ENCODE results near the gene GNB3. TPM values are rescaled to one million over a fixed set of nuclear protein-coding genes. Genes with fewer than 3 reads are reported as not detected.

GNB3 gene
- total and polyA plus RNA-seq, 2 of the 4 experiments (the other 2 are of a cell fraction), result 0.72 to 20.5 TPM

- ChIA-PET POLR2A (ENCODE audit: unreplicated experiment) (no interaction called here), CTCF (no interaction called here)
- H2BK20ac ChIP-seq (ENCODE audit: low read depth, low read length), result no peak overlapping the region
- no peak overlapping the region for H2BK15ac ChIP-seq (ENCODE audit: low read depth, low read length)
- no peak overlapping the region for H2BK120ac ChIP-seq (ENCODE audit: low read depth, low read length)
- no peak overlapping the region for H3K9ac ChIP-seq (ENCODE audit: low read depth, low read length)
- H3K9me3 ChIP-seq (ENCODE audit: control insufficient read depth, insufficient read depth, low read length), result no peaks in the 10 kb centered on the region
- peaks cover 52% of the 10 kb centered on the region for H3K36me3 ChIP-seq (ENCODE audit: control insufficient read depth, insufficient read depth, low read length)
- no peak overlapping the region for H2AFZ ChIP-seq (replicated peaks; ENCODE audit: low read length, poor library complexity)
- no peaks in the 10 kb centered on the region for H3K4me1 ChIP-seq (ENCODE audit: control insufficient read depth, insufficient read depth, low read length)
- no peak overlapping the region for H3K4me2 ChIP-seq (ENCODE audit: low read depth, low read length)
- no peak overlapping the region for H3K4me3 ChIP-seq (ENCODE audit: insufficient read depth, low read depth, low read length)
- no peak overlapping the region for H2AK5ac ChIP-seq (ENCODE audit: low read depth, low read length)
- intact Hi-C loops (cut with micrococcal nuclease) (no loop called here), in situ Hi-C loops (cut with MboI; ENCODE audit: low sequenced_read_pairs) (no loop called here), dilution Hi-C loops (cut with HindIII; ENCODE audit: low sequenced_read_pairs, unreplicated experiment) (no loop called here)
- WGBS, 2 experiments (ENCODE audit: extremely low coverage in 2 of 2, insufficient read length in 1 of 2), result 100% methylated on average over 1 of the region's 2 CpGs; no CpG with 5 or more reads in 1 of the 2 experiments
- ATAC-seq (ENCODE audit: low read depth) (no peak), DNase-seq (no peak)
- no peak overlapping the region for H3K27ac ChIP-seq (ENCODE audit: insufficient read depth, low read length)
- peaks cover 6 to 21% of the 10 kb centered on the region in 2 experiments for H3K79me1 ChIP-seq (ENCODE audit: low read depth in 1 of 2, low read length in 2 of 2)
- no peak overlapping the region for H2AK9ac ChIP-seq (replicated peaks; ENCODE audit: low read depth, low read length, poor library complexity)
- no peak overlapping the region for H4K8ac ChIP-seq (ENCODE audit: low read depth in 2 of 2, low read length in 2 of 2)
- H4K5ac ChIP-seq (ENCODE audit: low read depth, low read length), result no peak overlapping the region
- H3K4ac ChIP-seq (ENCODE audit: low read depth, low read length), result no peak overlapping the region
- H3K14ac ChIP-seq (replicated peaks; ENCODE audit: low read depth, low read length), result no peak overlapping the region
- H2BK5ac ChIP-seq (ENCODE audit: low read depth, low read length, poor library complexity, severe bottlenecking), result no peak overlapping the region
- BruUV-seq (replicated peaks), result no TSS peak
- H4K20me1 ChIP-seq (ENCODE audit: insufficient read depth, low read length), result peaks cover 7% of the 10 kb centered on the region
- no peak overlapping the region for H3K23ac ChIP-seq (ENCODE audit: low read depth, low read length)
- no peaks in the 10 kb centered on the region for H3K27me3 ChIP-seq (ENCODE audit: control insufficient read depth, insufficient read depth, low read length)
- TF ChIP-seq, protein P1, sequence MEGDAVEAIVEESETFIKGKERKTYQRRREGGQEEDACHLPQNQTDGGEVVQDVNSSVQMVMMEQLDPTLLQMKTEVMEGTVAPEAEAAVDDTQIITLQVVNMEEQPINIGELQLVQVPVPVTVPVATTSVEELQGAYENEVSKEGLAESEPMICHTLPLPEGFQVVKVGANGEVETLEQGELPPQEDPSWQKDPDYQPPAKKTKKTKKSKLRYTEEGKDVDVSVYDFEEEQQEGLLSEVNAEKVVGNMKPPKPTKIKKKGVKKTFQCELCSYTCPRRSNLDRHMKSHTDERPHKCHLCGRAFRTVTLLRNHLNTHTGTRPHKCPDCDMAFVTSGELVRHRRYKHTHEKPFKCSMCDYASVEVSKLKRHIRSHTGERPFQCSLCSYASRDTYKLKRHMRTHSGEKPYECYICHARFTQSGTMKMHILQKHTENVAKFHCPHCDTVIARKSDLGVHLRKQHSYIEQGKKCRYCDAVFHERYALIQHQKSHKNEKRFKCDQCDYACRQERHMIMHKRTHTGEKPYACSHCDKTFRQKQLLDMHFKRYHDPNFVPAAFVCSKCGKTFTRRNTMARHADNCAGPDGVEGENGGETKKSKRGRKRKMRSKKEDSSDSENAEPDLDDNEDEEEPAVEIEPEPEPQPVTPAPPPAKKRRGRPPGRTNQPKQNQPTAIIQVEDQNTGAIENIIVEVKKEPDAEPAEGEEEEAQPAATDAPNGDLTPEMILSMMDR (conservative IDR thresholded peaks at IDR 0.05; ENCODE audit: low read depth, low read length), result no peak
- TF ChIP-seq NFE2L2 (IDR thresholded peaks at IDR 0.05; ENCODE audit: low read depth, low read length) (no peak), RCOR1 (IDR thresholded peaks at IDR 0.05; ENCODE audit: insufficient replicate concordance, low read length) (no peak), POLR2A (IDR thresholded peaks at IDR 0.05; ENCODE audit: low read depth, low read length) (no peak), RFX5 (IDR thresholded peaks at IDR 0.05; ENCODE audit: low read depth, low read length) (no peak), MAFK (IDR thresholded peaks at IDR 0.05; ENCODE audit: low read depth, low read length) (no peak), CHD1 (IDR thresholded peaks at IDR 0.05; ENCODE audit: low read depth, low read length) (no peak), CEBPB (IDR thresholded peaks at IDR 0.05; ENCODE audit: low read depth, low read length) (no peak), SMC3 (IDR thresholded peaks at IDR 0.05; ENCODE audit: low read depth, low read length) (no peak), ELK1 (IDR thresholded peaks at IDR 0.05; ENCODE audit: borderline replicate concordance, low read depth, low read length) (no peak), BHLHE40 (IDR thresholded peaks at IDR 0.05; ENCODE audit: low read depth, low read length) (no peak), RAD21 (IDR thresholded peaks at IDR 0.05; ENCODE audit: low read length) (no peak), MXI1 (IDR thresholded peaks at IDR 0.05; ENCODE audit: borderline replicate concordance, low read depth, low read length) (no peak), FOS (IDR thresholded peaks at IDR 0.05; ENCODE audit: low read depth, low read length) (no peak), MAZ (IDR thresholded peaks at IDR 0.05; ENCODE audit: borderline replicate concordance, low read depth, low read length) (no peak)
- TF ChIP-seq, protein P2, sequence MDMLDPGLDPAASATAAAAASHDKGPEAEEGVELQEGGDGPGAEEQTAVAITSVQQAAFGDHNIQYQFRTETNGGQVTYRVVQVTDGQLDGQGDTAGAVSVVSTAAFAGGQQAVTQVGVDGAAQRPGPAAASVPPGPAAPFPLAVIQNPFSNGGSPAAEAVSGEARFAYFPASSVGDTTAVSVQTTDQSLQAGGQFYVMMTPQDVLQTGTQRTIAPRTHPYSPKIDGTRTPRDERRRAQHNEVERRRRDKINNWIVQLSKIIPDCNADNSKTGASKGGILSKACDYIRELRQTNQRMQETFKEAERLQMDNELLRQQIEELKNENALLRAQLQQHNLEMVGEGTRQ (IDR thresholded peaks at IDR 0.05; ENCODE audit: low read depth, low read length), result no peak
- H3K56ac ChIP-seq (ENCODE audit: extremely low read depth, insufficient read depth, low read length), result no peak overlapping the region
- no peaks in the 10 kb centered on the region for H3K9me1 ChIP-seq (ENCODE audit: insufficient read depth, low read length)
- no peak overlapping the region for H3K18ac ChIP-seq (ENCODE audit: low read depth, low read length)
- H4K91ac ChIP-seq (ENCODE audit: insufficient read depth, low read depth, low read length), result no peak overlapping the region
These were observed 7.0 kb downstream of the GNB3 start for GRCh38 chr12:6847676-6848075.
